Measurements from ENCODE around the gene APOM.

APOM gene

DNA sequence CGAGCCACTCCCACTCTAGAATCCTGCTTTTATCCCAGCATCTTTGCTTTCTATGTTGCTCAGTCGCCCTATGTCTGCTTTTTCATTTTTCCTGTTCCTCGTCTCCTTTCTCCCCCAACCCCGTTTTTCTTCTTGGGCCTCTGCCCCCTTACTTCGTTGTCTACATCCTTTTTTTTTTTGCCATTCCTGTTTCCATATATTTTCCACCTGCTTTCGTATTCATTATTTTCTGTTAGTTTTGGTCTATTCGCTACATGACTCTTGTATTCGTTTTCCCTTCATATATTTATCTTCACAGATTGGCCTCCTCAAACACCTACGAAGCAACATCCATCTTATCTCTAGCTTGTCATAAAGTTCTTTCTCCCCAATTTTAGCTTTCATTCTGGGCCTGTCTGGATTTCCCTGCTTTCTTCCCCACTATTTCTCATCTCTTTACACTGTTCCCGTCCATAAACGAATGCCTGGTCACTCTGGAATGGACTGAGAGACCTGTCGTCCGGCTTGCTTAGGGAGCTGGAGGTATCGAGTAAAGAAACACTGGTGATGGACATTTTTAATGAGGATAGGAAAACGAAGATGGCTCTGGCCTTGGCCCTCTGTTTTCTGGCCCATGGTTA, 34.3 kb upstream of the APOM start:
- in situ Hi-C loops (cut with HindIII; ENCODE audit: low pct_unique_long_range_greater_than_20kb, low sequenced_read_pairs) = no loop called here
- no peak for TF ChIP-seq JUND (IDR thresholded peaks at IDR 0.05; ENCODE audit: low read depth)
- DNase-seq (ENCODE audit: low read depth in 1 of 2, low spot score in 1 of 2) = no peak

DNA sequence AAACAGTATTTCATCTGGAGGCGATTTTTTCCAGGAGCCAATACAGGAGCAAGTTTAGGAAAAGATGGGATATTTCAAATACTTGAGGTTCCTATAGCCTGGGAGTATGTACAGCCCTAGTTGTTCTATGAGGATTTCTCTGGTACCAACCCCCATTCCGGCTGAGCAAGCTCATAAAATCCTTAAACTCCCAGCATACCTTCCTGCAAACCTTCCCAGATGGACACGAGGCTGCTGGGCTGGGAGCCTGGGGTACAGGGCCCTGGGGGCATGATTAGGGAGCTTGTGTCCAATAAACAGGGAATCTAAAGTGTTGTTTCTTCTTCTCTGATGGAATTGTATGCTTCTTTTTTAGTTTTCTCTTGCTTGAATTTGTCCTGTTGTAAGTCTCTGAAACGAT, 33.7 kb upstream of the APOM start:
- no peak for TF ChIP-seq JUND (IDR thresholded peaks at IDR 0.05; ENCODE audit: low read depth)
- in situ Hi-C loops (cut with HindIII; ENCODE audit: low pct_unique_long_range_greater_than_20kb, low sequenced_read_pairs) = no loop called here
- peak; percentile 66 to 81 for DNase-seq (ENCODE audit: low read depth in 1 of 2, low spot score in 1 of 2)

- in situ Hi-C loops (cut with HindIII; ENCODE audit: low pct_unique_long_range_greater_than_20kb, low sequenced_read_pairs) = no loop called here
- TF ChIP-seq JUND (IDR thresholded peaks at IDR 0.05; ENCODE audit: low read depth) = no peak
These were observed 33.0 kb upstream of the APOM start for GRCh38 chr6:31622684-31623091.

GRCh38 chr6:31624070-31624469, 31.6 kb upstream of the APOM start:
- no peak for TF ChIP-seq JUND (IDR thresholded peaks at IDR 0.05; ENCODE audit: low read depth)
- no peak for DNase-seq (ENCODE audit: low read depth in 1 of 2, low spot score in 1 of 2)
- in situ Hi-C loops (cut with HindIII; ENCODE audit: low pct_unique_long_range_greater_than_20kb, low sequenced_read_pairs) = no loop called here

More at GRCh38 chr6:31622684-31623091, 33.0 kb upstream of the APOM start:
- DNase-seq (ENCODE audit: low read depth in 1 of 2, low spot score in 1 of 2) = peak; percentile 58 to 90

DNA sequence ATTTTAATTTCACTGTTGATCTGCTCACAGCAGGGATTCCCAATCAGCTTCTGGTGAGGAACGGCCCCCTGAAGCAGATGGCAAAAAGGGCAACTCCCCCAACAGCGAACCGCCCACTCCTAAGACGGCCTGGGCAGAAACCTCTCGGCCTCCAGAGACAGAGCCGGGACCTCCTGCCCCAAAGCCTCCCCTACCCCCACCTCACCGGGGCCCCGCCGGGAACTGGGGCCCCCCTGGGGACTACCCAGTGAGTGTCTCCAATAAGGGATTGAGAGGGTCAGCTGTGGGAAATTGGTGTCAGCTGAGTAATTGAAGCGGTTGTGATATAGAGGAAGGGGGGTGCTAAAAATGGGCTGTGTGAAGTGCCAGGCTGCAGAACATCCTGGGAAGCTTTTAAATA, 28.7 kb upstream of the APOM start:
- in situ Hi-C loops (cut with HindIII; ENCODE audit: low pct_unique_long_range_greater_than_20kb, low sequenced_read_pairs) = no loop called here
- no peak for DNase-seq (ENCODE audit: low read depth in 1 of 2, low spot score in 1 of 2)
- TF ChIP-seq JUND (IDR thresholded peaks at IDR 0.05; ENCODE audit: low read depth) = no peak

DNA sequence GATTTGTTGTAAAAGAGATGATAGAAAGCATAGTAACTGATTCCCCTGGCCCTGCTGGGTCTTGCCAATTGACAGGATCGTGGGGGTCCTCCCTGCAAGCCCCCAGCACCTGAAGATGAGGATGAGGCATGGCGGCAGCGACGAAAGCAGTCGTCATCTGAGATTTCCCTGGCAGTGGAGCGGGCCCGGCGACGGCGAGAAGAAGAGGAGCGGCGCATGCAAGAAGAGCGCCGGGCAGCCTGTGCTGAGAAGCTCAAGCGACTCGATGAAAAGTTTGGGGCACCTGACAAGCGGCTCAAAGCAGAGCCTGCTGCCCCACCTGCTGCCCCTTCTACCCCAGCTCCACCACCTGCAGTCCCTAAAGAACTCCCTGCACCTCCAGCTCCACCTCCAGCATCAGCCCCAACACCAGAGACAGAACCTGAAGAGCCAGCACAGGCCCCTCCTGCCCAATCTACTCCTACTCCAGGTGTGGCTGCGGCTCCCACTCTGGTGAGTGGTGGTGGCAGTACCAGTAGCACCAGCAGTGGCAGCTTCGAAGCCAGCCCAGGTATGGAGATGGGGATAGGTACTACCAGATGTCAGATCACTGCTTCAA, 27.9 kb upstream of the APOM start:
- no peak for TF ChIP-seq JUND (IDR thresholded peaks at IDR 0.05; ENCODE audit: low read depth)
- in situ Hi-C loops (cut with HindIII; ENCODE audit: low pct_unique_long_range_greater_than_20kb, low sequenced_read_pairs) = no loop called here
- DNase-seq (ENCODE audit: low read depth in 1 of 2, low spot score in 1 of 2) = no peak

DNA sequence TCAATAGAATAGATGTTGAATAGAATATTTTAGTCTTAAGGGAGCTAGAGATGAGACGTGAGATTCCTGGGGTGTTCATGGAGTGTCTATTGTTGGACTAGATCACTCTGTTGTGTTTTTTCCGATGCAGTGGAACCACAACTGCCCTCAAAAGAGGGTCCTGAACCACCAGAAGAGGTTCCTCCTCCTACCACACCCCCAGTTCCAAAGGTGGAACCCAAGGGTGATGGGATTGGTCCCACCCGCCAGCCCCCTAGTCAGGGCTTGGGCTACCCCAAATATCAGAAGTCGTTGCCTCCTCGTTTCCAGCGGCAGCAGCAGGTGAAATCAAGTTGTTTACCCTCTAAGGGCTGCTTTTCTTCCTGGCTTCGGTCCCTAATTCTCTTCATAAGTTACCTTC, 26.7 kb upstream of the APOM start:
- no peak for TF ChIP-seq JUND (IDR thresholded peaks at IDR 0.05; ENCODE audit: low read depth)
- DNase-seq (ENCODE audit: low read depth in 1 of 2, low spot score in 1 of 2) = no peak
- in situ Hi-C loops (cut with HindIII; ENCODE audit: low pct_unique_long_range_greater_than_20kb, low sequenced_read_pairs) = no loop called here

GRCh38 chr6:31630177-31630934, 25.3 kb upstream of the APOM start:
- in situ Hi-C loops (cut with HindIII; ENCODE audit: low pct_unique_long_range_greater_than_20kb, low sequenced_read_pairs) = no loop called here
- DNase-seq (ENCODE audit: low read depth in 1 of 2, low spot score in 1 of 2) = no peak
- no peak for TF ChIP-seq JUND (IDR thresholded peaks at IDR 0.05; ENCODE audit: low read depth)

GRCh38 chr6:31631209-31631608, 24.5 kb upstream of the APOM start:
- no peak for DNase-seq (ENCODE audit: low read depth in 1 of 2, low spot score in 1 of 2)
- no peak for TF ChIP-seq JUND (IDR thresholded peaks at IDR 0.05; ENCODE audit: low read depth)
- in situ Hi-C loops (cut with HindIII; ENCODE audit: low pct_unique_long_range_greater_than_20kb, low sequenced_read_pairs) = no loop called here

- in situ Hi-C loops (cut with HindIII; ENCODE audit: low pct_unique_long_range_greater_than_20kb, low sequenced_read_pairs) = no loop called here
- DNase-seq (ENCODE audit: low read depth in 1 of 2, low spot score in 1 of 2) = no peak
These were observed 23.9 kb upstream of the APOM start for GRCh38 chr6:31631681-31632278.

GRCh38 chr6:31632279-31632946, 23.3 kb upstream of the APOM start:
- no peak for DNase-seq (ENCODE audit: low read depth in 1 of 2, low spot score in 1 of 2)
- TF ChIP-seq JUND (IDR thresholded peaks at IDR 0.05; ENCODE audit: low read depth) = no peak

More at GRCh38 chr6:31631681-31632278, 23.9 kb upstream of the APOM start:
- no peak for TF ChIP-seq JUND (IDR thresholded peaks at IDR 0.05; ENCODE audit: low read depth)

DNA sequence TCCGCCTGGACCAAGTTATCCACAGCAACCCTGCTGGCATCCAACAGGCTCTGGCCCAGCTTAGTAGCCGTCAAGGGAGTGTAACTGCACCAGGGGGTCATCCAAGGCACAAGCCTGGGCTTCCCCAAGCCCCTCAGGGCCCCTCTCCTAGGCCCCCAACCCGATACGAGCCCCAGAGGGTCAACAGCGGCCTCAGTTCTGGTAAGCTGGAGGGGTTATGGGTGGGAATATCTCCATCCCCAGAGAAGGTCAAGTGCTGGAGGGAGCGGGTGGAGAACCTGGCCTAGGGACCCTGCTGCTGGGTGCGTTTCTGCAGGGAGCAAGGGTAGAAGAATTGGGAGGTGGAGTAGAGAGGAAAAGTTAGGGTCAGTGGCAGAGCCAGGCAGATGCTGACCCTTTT, 22.2 kb upstream of the APOM start:
- DNase-seq (ENCODE audit: low read depth in 1 of 2, low spot score in 1 of 2) = no peak
- in situ Hi-C loops (cut with HindIII; ENCODE audit: low pct_unique_long_range_greater_than_20kb, low sequenced_read_pairs) = no loop called here
- no peak for TF ChIP-seq JUND (IDR thresholded peaks at IDR 0.05; ENCODE audit: low read depth)

More at GRCh38 chr6:31632279-31632946, 23.3 kb upstream of the APOM start:
- in situ Hi-C loops (cut with HindIII; ENCODE audit: low pct_unique_long_range_greater_than_20kb, low sequenced_read_pairs) = no loop called here
